Aorta (tissue), 5 donors: ENCODE results near the gene NELL1. TPM values are rescaled to one million over a fixed set of nuclear protein-coding genes. Genes with fewer than 3 reads are reported as not detected.

Source experiments
- ATAC-seq: fragments of 200-7000 bp; cut with Tn5 transposase; one replicate; pipeline ENCODE4 v1.9.1; 2022; ENCODE audit warnings: moderate library complexity; ENCODE audit not compliant: low FRiP score
- DNase-seq, 2 donors: peaks; one replicate each; pipeline ENCODE4 v3.0.0-alpha.2; 2020
- H3K27ac ChIP-seq, 2 donors: one replicate each; pipeline ENCODE4 v1.5.1; 2013; ENCODE audit warnings: low read length in 2 of 2, mild to moderate bottlenecking in 2 of 2, moderate library complexity in 2 of 2, control low read depth in 1 of 2, inconsistent platforms in 1 of 2, low read depth in 1 of 2
- H3K27me3 ChIP-seq, 2 donors: one replicate each; pipeline ENCODE4 v1.6.1; 2013; ENCODE audit warnings: control low read depth in 1 of 2, low read length in 1 of 2, mild to moderate bottlenecking in 1 of 2, moderate library complexity in 1 of 2; ENCODE audit not compliant: insufficient read depth in 2 of 2, control insufficient read depth in 1 of 2
- H3K36me3 ChIP-seq, 2 donors: one replicate each; pipeline ENCODE4 v1.6.1; 2013; ENCODE audit warnings: control low read depth in 1 of 2, low read length in 1 of 2, mild to moderate bottlenecking in 1 of 2; ENCODE audit not compliant: insufficient read depth in 2 of 2, control insufficient read depth in 1 of 2
- H3K4me1 ChIP-seq, 2 donors: one replicate each; pipeline ENCODE4 v1.6.1; 2013; ENCODE audit warnings: low read length in 2 of 2, control low read depth in 1 of 2, mild to moderate bottlenecking in 1 of 2, moderate library complexity in 1 of 2; ENCODE audit not compliant: insufficient read depth in 2 of 2, control insufficient read depth in 1 of 2
- H3K4me3 ChIP-seq, 2 donors: one replicate each; pipeline ENCODE4 v1.5.1; 2013; ENCODE audit warnings: low read length in 2 of 2, control low read depth in 1 of 2, mild to moderate bottlenecking in 1 of 2
- H3K9me3 ChIP-seq: one replicate; pipeline ENCODE4 v1.6.1; 2013; ENCODE audit warnings: mild to moderate bottlenecking, low read length; ENCODE audit not compliant: control insufficient read depth
- WGBS, 2 donors: extraction: QIAGEN DNeasy Blood & Tissue Kit; methylation state at CpG; one replicate each; pipeline ENCODE4 v1.1.7; 2013; 5-methylcytosine and 5-hydroxymethylcytosine counted together
- intact Hi-C, 2 donors: fragments of 100-400 bp; cut with DNase I; formaldehyde crosslinking; loops; one replicate each; pipeline versions ENCODE4 v1.14.2 to v1.15.0; 2022
- polyA plus RNA-seq, 2 donors: library from polyadenylated mRNA; stranded (reverse); fragments of 200-250 nt; gene quantifications; one replicate each; pipeline ENCODE4 v1.2.3, GENCODE V29; 2013
- total RNA-seq, 2 donors: library from RNA; stranded (reverse); fragmentation: NEBNext Ultra II Directional; extraction: Animal tissue kit (Norgen Biotek cat#: 25700); gene quantifications; one replicate each; pipeline ENCODE4 v1.2.1, GENCODE V29; 2021
- donor health status: healthy with polysubstance abuse.
- donor health status: Bipolar disorder and iron deficiency.
- donor health status: DM: no; HTN: no; CAD: no.
- donor health status: DM: no; HTN: no; CAD: no.
- donor health status: DM: yes; HTN: yes; CAD: no.

Gene NELL1
- total and polyA plus RNA-seq, 4 donors, result 0.88 TPM; not detected in 3

GRCh38 chr11:21460082-21460481 is 790.7 kb downstream of the NELL1 start:
- Histone ChIP-seq H3K4me1 (no peaks in the 10 kb centered on the region), H3K27ac (no peak overlapping the region), H3K9me3 (no peaks in the 10 kb centered on the region), H3K36me3 (no peaks in the 10 kb centered on the region), H3K4me3 (no peak overlapping the region), H3K27me3 (no peaks in the 10 kb centered on the region)
- ATAC-seq (no peak), DNase-seq (no peak)
- intact Hi-C loops, result no loop called here

DNA sequence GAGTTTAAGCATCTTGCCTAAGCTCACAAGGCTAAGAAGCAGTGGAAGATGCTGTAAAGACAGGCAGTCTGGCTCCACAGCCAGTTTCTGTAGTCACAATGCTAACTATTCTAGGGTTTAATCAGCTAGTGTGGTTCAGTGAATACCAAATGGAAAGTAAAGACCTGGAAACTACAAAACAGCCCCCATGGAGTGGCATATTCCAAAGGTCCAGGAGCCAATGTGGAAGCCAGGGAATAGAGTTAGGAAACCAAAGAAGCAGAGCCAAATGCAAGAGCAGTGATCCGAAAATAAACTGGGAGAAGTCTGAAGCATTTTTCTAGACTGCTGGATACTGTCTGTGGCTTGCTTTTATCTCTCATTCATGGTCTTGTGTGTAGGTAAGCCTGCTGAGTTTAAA is 792.3 kb downstream of the NELL1 start:
- Histone ChIP-seq H3K27me3 (no peaks in the 10 kb centered on the region), H3K4me3 (no peak overlapping the region), H3K36me3 (no peaks in the 10 kb centered on the region), H3K27ac (no peak overlapping the region), H3K9me3 (no peaks in the 10 kb centered on the region), H3K4me1 (no peaks in the 10 kb centered on the region)
- no peak for DNase-seq
- no peak for ATAC-seq
- 78 to 85% methylated on average over 1 of the region's 1 CpG for WGBS, 2 donors
- intact Hi-C loops, result no loop called here

GRCh38 chr11:21464601-21465193 is 795.3 kb downstream of the NELL1 start:
- Histone ChIP-seq H3K4me3 (no peak overlapping the region), H3K27ac (no peak overlapping the region), H3K27me3 (no peaks in the 10 kb centered on the region), H3K9me3 (no peaks in the 10 kb centered on the region), H3K4me1 (no peaks in the 10 kb centered on the region), H3K36me3 (no peaks in the 10 kb centered on the region)
- intact Hi-C loops, result no loop called here
- no peak for DNase-seq
- no peak for ATAC-seq
- WGBS, 2 donors, result 59 to 70% methylated on average over 2 of the region's 2 CpGs

DNA sequence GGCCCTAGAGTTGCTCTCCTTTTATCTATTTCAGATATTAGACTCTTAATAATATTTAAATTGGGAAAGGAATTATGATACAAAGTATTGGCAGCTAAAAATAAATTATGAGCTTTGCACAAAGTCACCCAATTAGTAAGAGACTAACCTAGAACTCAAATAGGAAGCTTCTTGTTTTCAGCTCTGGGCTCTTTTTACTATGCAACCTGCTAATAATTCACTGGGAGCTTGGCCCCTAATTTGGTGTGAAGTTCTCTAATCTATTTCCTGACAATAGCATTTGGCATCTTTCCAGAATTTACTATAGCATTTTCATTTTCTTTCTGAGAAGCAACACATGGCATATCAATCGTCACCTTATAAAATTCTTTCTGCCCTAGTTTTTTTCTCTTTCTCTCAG is 795.8 kb downstream of the NELL1 start:
- Histone ChIP-seq H3K9me3 (no peaks in the 10 kb centered on the region), H3K27me3 (no peaks in the 10 kb centered on the region), H3K4me3 (no peak overlapping the region), H3K36me3 (no peaks in the 10 kb centered on the region), H3K27ac (no peak overlapping the region), H3K4me1 (no peaks in the 10 kb centered on the region)
- WGBS, 2 donors, result 81 to 84% methylated on average over 1 of the region's 1 CpG
- ATAC-seq, result no peak
- DNase-seq, result no peak
- intact Hi-C loops, result no loop called here

DNA sequence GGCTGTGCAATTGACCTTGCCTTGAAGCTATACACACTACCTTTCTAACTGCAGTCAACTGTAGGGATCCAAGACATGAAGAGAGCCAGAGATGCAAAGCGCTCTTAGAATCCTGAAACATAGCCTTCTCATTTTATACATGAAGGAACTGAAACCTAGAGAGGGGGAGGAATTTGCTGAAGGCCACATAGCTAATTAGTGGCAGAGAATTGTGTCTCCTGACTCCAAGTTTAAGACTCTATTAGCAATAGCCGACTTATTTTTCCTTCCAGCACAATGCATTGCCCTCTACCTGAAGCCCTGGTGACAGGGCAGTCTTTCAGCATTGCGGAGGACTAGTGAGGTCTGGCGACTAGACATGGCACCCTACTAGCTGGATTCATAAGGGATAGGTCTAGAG is 796.5 kb downstream of the NELL1 start:
- intact Hi-C loops, result no loop called here
- ATAC-seq, result no peak
- Histone ChIP-seq H3K36me3 (no peaks in the 10 kb centered on the region), H3K4me3 (no peak overlapping the region), H3K4me1 (no peaks in the 10 kb centered on the region), H3K27me3 (no peaks in the 10 kb centered on the region), H3K9me3 (no peaks in the 10 kb centered on the region), H3K27ac (no peak overlapping the region)
- WGBS, 2 donors, result 82 to 84% methylated on average over 4 of the region's 4 CpGs
- DNase-seq, result no peak

DNA sequence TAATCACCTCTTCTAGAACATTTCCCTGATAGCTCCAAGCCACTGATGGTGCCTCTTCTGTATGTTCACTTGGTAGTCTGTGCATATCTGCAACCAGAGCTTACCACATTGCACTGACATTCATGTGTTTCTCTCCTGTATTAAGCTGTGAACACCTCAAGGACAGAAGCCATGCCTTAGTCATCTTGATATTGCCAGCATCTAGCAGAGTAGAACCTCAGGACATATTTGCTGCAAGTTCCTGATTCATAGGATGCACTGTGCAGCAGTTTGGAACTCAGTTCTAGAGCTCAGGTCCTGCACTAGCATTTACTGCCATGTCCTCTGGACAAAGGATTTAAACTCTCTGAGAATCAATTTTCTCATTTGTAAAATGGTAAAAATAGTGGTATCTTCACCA is 801.1 kb downstream of the NELL1 start:
- no peaks in the 10 kb centered on the region for H3K4me1 ChIP-seq
- H3K36me3 ChIP-seq, result no peaks in the 10 kb centered on the region
- H3K9me3 ChIP-seq, result no peaks in the 10 kb centered on the region
- DNase-seq, result no peak
- intact Hi-C loops, result loop anchor here in 1 of 2 donors (2.0 kb wide), 1 partner anchor 20 kb away; no protein-coding TSS in a partner anchor
- H3K27ac ChIP-seq, result no peak overlapping the region
- peaks cover 0 to 2% of the 10 kb centered on the region in 2 donors for H3K27me3 ChIP-seq
- no peak for ATAC-seq
- no peak overlapping the region for H3K4me3 ChIP-seq

DNA sequence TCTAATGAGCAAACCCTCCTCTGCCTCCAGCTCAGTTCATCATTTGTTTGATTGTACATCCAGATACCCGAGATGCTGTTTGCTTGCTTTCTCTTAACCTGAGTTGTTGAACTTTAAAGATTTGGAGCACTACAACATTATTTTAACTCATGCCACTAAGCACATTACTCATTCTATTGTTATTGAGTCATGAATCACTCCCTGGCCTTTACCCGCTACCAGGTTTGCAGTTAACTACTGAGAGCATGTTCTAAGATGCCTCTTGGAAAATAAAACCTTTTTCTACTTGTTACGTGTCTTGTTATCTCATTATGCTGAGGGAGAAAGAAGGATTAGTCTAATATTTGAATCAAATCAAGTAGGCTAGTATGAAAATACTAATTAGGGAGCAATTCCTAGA is 802.9 kb downstream of the NELL1 start:
- no peak overlapping the region for H3K27ac ChIP-seq
- 4 to 29% methylated on average over 3 of the region's 3 CpGs for whole genome bisulfite sequencing, 2 donors
- H3K4me1 ChIP-seq, result no peaks in the 10 kb centered on the region
- intact Hi-C loops, result no loop called here
- no peak overlapping the region for H3K4me3 ChIP-seq
- no peak for ATAC-seq
- DNase-seq, result no peak
- H3K9me3 ChIP-seq, result peaks cover 2% of the 10 kb centered on the region
- peaks cover 0 to 3% of the 10 kb centered on the region in 2 donors for H3K27me3 ChIP-seq
- no peaks in the 10 kb centered on the region for H3K36me3 ChIP-seq

- Histone ChIP-seq H3K4me3 (no peak overlapping the region), H3K4me1 (no peaks in the 10 kb centered on the region), H3K36me3 (no peaks in the 10 kb centered on the region), H3K27me3 (peaks cover 0 to 3% of the 10 kb centered on the region in 2 donors), H3K27ac (no peak overlapping the region), H3K9me3 (peaks cover 2% of the 10 kb centered on the region)
- no peak for ATAC-seq
- DNase-seq, result no peak
- intact Hi-C loops, result no loop called here
Measured at GRCh38 chr11:21474529-21474928, 805.1 kb downstream of the NELL1 start.

DNA sequence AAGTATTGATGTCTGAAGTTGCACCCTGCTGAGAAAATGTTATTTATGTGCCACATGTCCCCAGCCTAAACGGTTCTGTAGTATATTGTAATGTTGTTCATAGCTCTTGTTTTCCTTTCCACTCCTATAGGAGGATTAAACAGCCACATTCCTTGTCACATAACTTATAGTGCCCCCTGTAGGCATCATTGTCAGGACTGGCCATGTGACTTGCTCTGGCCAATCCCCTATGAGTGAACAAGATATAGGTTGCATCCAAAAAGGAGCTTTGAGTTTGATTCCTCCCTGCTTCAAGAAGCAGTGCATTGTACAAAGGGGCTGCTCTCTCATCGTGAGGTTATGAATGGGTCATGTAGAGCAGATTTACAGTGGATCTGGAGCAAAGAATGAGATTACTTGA is 805.9 kb downstream of the NELL1 start:
- WGBS, 2 donors, result 51 to 61% methylated on average over 2 of the region's 2 CpGs
- intact Hi-C loops, result no loop called here
- Histone ChIP-seq H3K9me3 (peaks cover 2% of the 10 kb centered on the region), H3K4me3 (no peak overlapping the region), H3K27ac (no peak overlapping the region), H3K36me3 (no peaks in the 10 kb centered on the region), H3K27me3 (peaks cover 0 to 3% of the 10 kb centered on the region in 2 donors), H3K4me1 (no peaks in the 10 kb centered on the region)
- ATAC-seq (no peak), DNase-seq (no peak)
